HepG2 (cell line): Measurements from ENCODE around the gene HELZ. TPM values are rescaled to one million over a fixed set of nuclear protein-coding genes. Genes with fewer than 3 reads are reported as not detected.

Source experiments
- ATAC-seq: fragments of 200-7000 bp; cut with Tn5 transposase; 3 replicates; pipeline ENCODE4 v1.9.1; 2020; ENCODE audit warnings: mild to moderate bottlenecking, moderate library complexity
- BruUV-seq: library from RNA; stranded (reverse); fragments of 400-500 nt; replicated peaks from 2 replicates; lab custom pipeline; 2021; lab: Mats Ljungman, UMichigan
- CTCF ChIA-PET: fragments of 300-600 bp; formaldehyde crosslinking; extraction: SDS; loops from one replicate; lab custom pipeline; 2021; ENCODE audit warnings: low total read pairs, inconsistent platforms, low intra/inter-chr PET ratio; lab: Yijun Ruan, JAX
- POLR2A ChIA-PET: fragments of 350-600 bp; sonication (Branson Sonifier 250); formaldehyde crosslinking; loops from one replicate; lab custom pipeline; 2020; ENCODE audit warnings: antibody characterized with exemption, inconsistent platforms; lab: Yijun Ruan, JAX
- DNase-seq: peaks from one replicate; pipeline ENCODE4 v3.0.0-alpha.2; 2015; ENCODE audit warnings: low spot score
- FAIRE-seq: peaks from 3 replicates; lab custom pipeline; 2011; peaks lifted over from hg19 to GRCh38; lab: Jason Lieb, UNC
- H2AFZ ChIP-seq: one replicate; pipeline ENCODE4 v1.6.1; 2011; ENCODE audit warnings: low read length, inconsistent platforms
- H3K27ac ChIP-seq: fragments of 300-600 bp; 3 replicates; pipeline ENCODE4 v1.8.0; 2011; ENCODE audit warnings: mixed run types, mild to moderate bottlenecking, mixed read lengths, low read length, inconsistent platforms; ENCODE audit not compliant: insufficient read depth; ENCODE audit errors: extremely low read length
- H3K27me3 ChIP-seq, 2 experiments: fragments of 200-600 bp in 1 of 2; 2 replicates in 1 of 2; 3 replicates in 1 of 2; pipeline versions ENCODE4 v1.6.0 to v1.8.0; 2011; ENCODE audit warnings: low read length in 2 of 2, mild to moderate bottlenecking in 2 of 2, moderate library complexity in 2 of 2, inconsistent platforms in 1 of 2; ENCODE audit not compliant: insufficient read depth in 2 of 2, control insufficient read depth in 1 of 2
- H3K36me3 ChIP-seq, 2 experiments: fragments of 200-600 bp in 1 of 2; replicated peaks in 1 of 2; 2 replicates in 1 of 2; 3 replicates in 1 of 2; pipeline versions ENCODE4 v1.5.1 to v1.8.0; 2011; ENCODE audit warnings: low read length in 2 of 2, inconsistent platforms in 1 of 2; ENCODE audit not compliant: insufficient read depth in 2 of 2, control insufficient read depth in 1 of 2
- H3K4me1 ChIP-seq: 2 replicates; pipeline ENCODE4 v1.5.1; 2012; ENCODE audit warnings: low read length, inconsistent platforms; ENCODE audit not compliant: insufficient read depth
- H3K4me2 ChIP-seq: 2 replicates; pipeline ENCODE4 v1.6.0; 2011; ENCODE audit warnings: low read depth, low read length, inconsistent platforms
- H3K4me3 ChIP-seq, 3 experiments: fragments of 200-600 bp in 1 of 3; sonication (generic), shearing (Covaris generic) in 1 of 3; replicated peaks in 1 of 3; 2 replicates each; pipeline ENCODE4 v1.5.1; 2011 to 2016; ENCODE audit warnings: low read length in 3 of 3, inconsistent platforms in 2 of 3, low read depth in 2 of 3, mild to moderate bottlenecking in 2 of 3, control low read depth in 1 of 3, mixed read lengths in 1 of 3; ENCODE audit not compliant: insufficient read depth in 1 of 3
- H3K79me2 ChIP-seq: one replicate; pipeline ENCODE4 v1.6.1; 2011; ENCODE audit warnings: low read length, inconsistent platforms; ENCODE audit not compliant: insufficient read depth
- H3K9ac ChIP-seq: 2 replicates; pipeline ENCODE4 v1.6.0; 2011; ENCODE audit warnings: mild to moderate bottlenecking, low read depth, low read length, inconsistent platforms; ENCODE audit not compliant: insufficient read depth
- H3K9me3 ChIP-seq: 2 replicates; pipeline ENCODE4 v1.5.1; 2012; ENCODE audit warnings: mild to moderate bottlenecking, low read length
- H4K20me1 ChIP-seq: 2 replicates; pipeline ENCODE4 v1.6.0; 2011; ENCODE audit warnings: inconsistent platforms, mild to moderate bottlenecking, low read length, moderate library complexity; ENCODE audit not compliant: insufficient read depth
- EP300 ChIP-seq, 3 experiments: sonication (generic) in 1 of 3; formaldehyde crosslinking in 1 of 3; IDR thresholded peaks; 2 replicates each; pipeline versions ENCODE4 v1.5.1 to v1.6.1; 2011 to 2020; ENCODE audit warnings: low read depth in 2 of 3, low read length in 2 of 3, borderline replicate concordance in 1 of 3, improper control_type of control experiment in 1 of 3, mild to moderate bottlenecking in 1 of 3, missing genetic modification reagents in 1 of 3, moderate library complexity in 1 of 3
- HMG20B ChIP-seq: conservative IDR thresholded peaks from 2 replicates; pipeline ENCODE4 v1.6.1; 2016; ENCODE audit warnings: missing genetic modification reagents, missing compliant biosample characterization
- NFAT5 ChIP-seq: sonication (generic); formaldehyde crosslinking; IDR thresholded peaks from 2 replicates; pipeline ENCODE4 v1.4.0; 2020; ENCODE audit warnings: missing genetic modification reagents
- SETDB1 ChIP-seq: sonication (generic); formaldehyde crosslinking; IDR thresholded peaks from 2 replicates; pipeline ENCODE4 v1.5.1; 2020; ENCODE audit warnings: missing genetic modification reagents, mild to moderate bottlenecking, borderline replicate concordance
- SOX13 ChIP-seq, 3 experiments: fragments of 450-650 bp in 1 of 3; sonication (generic) in 1 of 3; formaldehyde crosslinking in 1 of 3; IDR thresholded peaks in 2 of 3; conservative IDR thresholded peaks in 1 of 3; 2 replicates each; pipeline versions ENCODE4 v1.5.0 to v1.6.1; 2016 to 2020; ENCODE audit warnings: antibody characterized with exemption in 1 of 3, mild to moderate bottlenecking in 1 of 3, missing compliant biosample characterization in 1 of 3, missing genetic modification reagents in 1 of 3, moderate library complexity in 1 of 3
- TCF7L2 ChIP-seq: IDR thresholded peaks from 2 replicates; pipeline ENCODE4 v1.6.1; 2011; ENCODE audit warnings: mild to moderate bottlenecking, low read depth, low read length, moderate library complexity
- THAP11 ChIP-seq: IDR thresholded peaks from 2 replicates; pipeline ENCODE4 v1.6.1; 2016; ENCODE audit warnings: missing biosample characterization, missing genetic modification reagents
- XRCC5 ChIP-seq: fragments of 200-400 bp; formaldehyde crosslinking; optimal IDR thresholded peaks from 2 replicates; pipeline ENCODE3; 2017; ENCODE audit warnings: mild to moderate bottlenecking, low read length
- ZEB1 ChIP-seq: IDR thresholded peaks from 2 replicates; pipeline ENCODE4 v1.6.1; 2012; ENCODE audit warnings: mild to moderate bottlenecking, low read depth, inconsistent platforms; ENCODE audit not compliant: insufficient replicate concordance
- ZNF160 ChIP-seq: sonication (generic); formaldehyde crosslinking; IDR thresholded peaks from 2 replicates; pipeline ENCODE4 v1.8.0; 2022; ENCODE audit warnings: mild to moderate bottlenecking, inconsistent platforms, missing genetic modification reagents
- ZNF777 ChIP-seq: sonication (generic); formaldehyde crosslinking; IDR thresholded peaks from 2 replicates; pipeline ENCODE4 v1.4.0; 2020; ENCODE audit warnings: missing genetic modification reagents
- ZNF883 ChIP-seq: sonication (generic); formaldehyde crosslinking; IDR thresholded peaks from 2 replicates; pipeline ENCODE4 v1.5.1; 2020; ENCODE audit warnings: mild to moderate bottlenecking, missing genetic modification reagents; ENCODE audit errors: not compliant biosample characterization
- WGBS: methylation state at CpG from one replicate; pipeline ENCODE4 v1.1.6; 2017; ENCODE audit warnings: low lambda C conversion rate; 5-methylcytosine and 5-hydroxymethylcytosine counted together
- in situ Hi-C: cut with HindIII; loops from 2 replicates; pipeline ENCODE4 v1.10.0; 2017; ENCODE audit warnings: low pct_unique_long_range_greater_than_20kb; ENCODE audit not compliant: extremely low pct_ligation_motif_present
- intact Hi-C: fragments of 100-400 bp; cut with micrococcal nuclease; formaldehyde crosslinking; loops from one replicate; pipeline ENCODE4 v1.10.0; 2022; ENCODE audit not compliant: unreplicated experiment
- polyA plus RNA-seq, 8 experiments: library from polyadenylated mRNA; depleted of rRNA in 3 of 8; stranded (reverse) in 7 of 8; unstranded in 1 of 8; fragments of >200 nt; fragmentation: Illumina TruSeq in 4 of 8; extraction: Trizol in 4 of 8; gene quantifications; 2 replicates each; pipeline versions ENCODE4 v1.2.1 to v1.2.3, GENCODE V29; 2011 to 2016; ENCODE audit warnings: low read depth in 4 of 8, missing spikeins in 1 of 8, mixed read lengths in 1 of 8; ENCODE audit not compliant: insufficient read depth in 1 of 8
- total RNA-seq, 5 experiments: library from RNA; depleted of rRNA; stranded (reverse); fragments of >200 nt; fragmentation: Illumina TruSeq; extraction: Trizol; gene quantifications; 2 replicates each; pipeline ENCODE4 v1.2.3, GENCODE V29; 2016; ENCODE audit warnings: low read depth in 1 of 5
- TF ChIP-seq, protein P1 (sequence below): sonication (generic); formaldehyde crosslinking; IDR thresholded peaks from 2 replicates; pipeline ENCODE4 v1.4.0; 2020; ENCODE audit warnings: missing genetic modification reagents
- TF ChIP-seq, protein P2 (sequence below): IDR thresholded peaks from 2 replicates; pipeline ENCODE4 v1.6.1; 2016; ENCODE audit warnings: mild to moderate bottlenecking

The HELZ gene
- total and polyA plus RNA-seq, 2 of the 13 experiments (the other 11 are each of a cell fraction or from before 2014, with no cell fraction given): 35.3 to 52.4 TPM

- no peak for TF ChIP-seq NFAT5 (CRISPR knock-in tag)
- TF ChIP-seq, all 625 proteins: peak for 0
Measured at GRCh38 chr17:67125924-67126323, 119.1 kb downstream of the HELZ start (continued).

GRCh38 chr17:67125417-67125816, 119.6 kb downstream of the HELZ start:
- ChIA-PET CTCF (no interaction called here), POLR2A (no interaction called here)
- BruUV-seq: no TSS peak
- no peaks in the 10 kb centered on the region for H3K79me2 ChIP-seq
- in situ Hi-C loops (no loop called here), intact Hi-C loops (no loop called here)
- no peak overlapping the region for H3K27ac ChIP-seq
- H2AFZ ChIP-seq: no peak overlapping the region
- FAIRE-seq (no peak), ATAC-seq (no peak; the same call in 2 of the 3 replicates), DNase-seq (no peak)
- no peaks in the 10 kb centered on the region for H3K9me3 ChIP-seq
- peaks cover 7% of the 10 kb centered on the region for H3K4me1 ChIP-seq
- peaks cover 22 to 76% of the 10 kb centered on the region in 2 experiments for H3K36me3 ChIP-seq
- WGBS: 85% methylated on average over 1 of the region's 1 CpG
- no peak overlapping the region for H3K4me2 ChIP-seq
- H3K27me3 ChIP-seq: no peaks in the 10 kb centered on the region
- peaks cover 9% of the 10 kb centered on the region; the same call in 1 of the 2 replicates for H4K20me1 ChIP-seq
- no peak overlapping the region for H3K9ac ChIP-seq
- no peak overlapping the region for H3K4me3 ChIP-seq
- TF ChIP-seq, protein P1, sequence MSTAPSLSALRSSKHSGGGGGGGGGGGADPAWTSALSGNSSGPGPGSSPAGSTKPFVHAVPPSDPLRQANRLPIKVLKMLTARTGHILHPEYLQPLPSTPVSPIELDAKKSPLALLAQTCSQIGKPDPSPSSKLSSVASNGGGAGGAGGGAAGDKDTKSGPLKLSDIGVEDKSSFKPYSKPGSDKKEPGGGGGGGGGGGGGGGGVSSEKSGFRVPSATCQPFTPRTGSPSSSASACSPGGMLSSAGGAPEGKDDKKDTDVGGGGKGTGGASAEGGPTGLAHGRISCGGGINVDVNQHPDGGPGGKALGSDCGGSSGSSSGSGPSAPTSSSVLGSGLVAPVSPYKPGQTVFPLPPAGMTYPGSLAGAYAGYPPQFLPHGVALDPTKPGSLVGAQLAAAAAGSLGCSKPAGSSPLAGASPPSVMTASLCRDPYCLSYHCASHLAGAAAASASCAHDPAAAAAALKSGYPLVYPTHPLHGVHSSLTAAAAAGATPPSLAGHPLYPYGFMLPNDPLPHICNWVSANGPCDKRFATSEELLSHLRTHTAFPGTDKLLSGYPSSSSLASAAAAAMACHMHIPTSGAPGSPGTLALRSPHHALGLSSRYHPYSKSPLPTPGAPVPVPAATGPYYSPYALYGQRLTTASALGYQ (CRISPR knock-in tag): no peak
- TF ChIP-seq THAP11 (no peak), HMG20B (CRISPR knock-in tag) (no peak), ZNF883 (CRISPR knock-in tag) (no peak), XRCC5 (no peak), TCF7L2 (no peak), SETDB1 (CRISPR knock-in tag) (no peak), ZNF777 (CRISPR knock-in tag) (no peak), EP300 (IDR thresholded peaks at IDR 0.05; ENCODE audit: low read depth in 2 of 2, low read length in 2 of 2) (no peak), EP300 (CRISPR knock-in tag; IDR thresholded peaks at IDR 0.05; ENCODE audit: borderline replicate concordance) (no peak), SOX13 (IDR thresholded peaks at IDR 0.05) (no peak), SOX13 (CRISPR knock-in tag; conservative IDR thresholded peaks at IDR 0.05 in 1 of 2, IDR thresholded peaks at IDR 0.05 in 1 of 2) (no peak), ZEB1 (no peak), ZNF160 (CRISPR knock-in tag) (no peak)
- TF ChIP-seq, protein P2, sequence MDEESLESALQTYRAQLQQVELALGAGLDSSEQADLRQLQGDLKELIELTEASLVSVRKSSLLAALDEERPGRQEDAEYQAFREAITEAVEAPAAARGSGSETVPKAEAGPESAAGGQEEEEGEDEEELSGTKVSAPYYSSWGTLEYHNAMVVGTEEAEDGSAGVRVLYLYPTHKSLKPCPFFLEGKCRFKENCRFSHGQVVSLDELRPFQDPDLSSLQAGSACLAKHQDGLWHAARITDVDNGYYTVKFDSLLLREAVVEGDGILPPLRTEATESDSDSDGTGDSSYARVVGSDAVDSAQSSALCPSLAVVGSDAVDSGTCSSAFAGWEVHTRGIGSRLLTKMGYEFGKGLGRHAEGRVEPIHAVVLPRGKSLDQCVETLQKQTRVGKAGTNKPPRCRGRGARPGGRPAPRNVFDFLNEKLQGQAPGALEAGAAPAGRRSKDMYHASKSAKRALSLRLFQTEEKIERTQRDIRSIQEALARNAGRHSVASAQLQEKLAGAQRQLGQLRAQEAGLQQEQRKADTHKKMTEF (CRISPR knock-in tag): no peak
